Progenitor cell of endocrine pancreas (in vitro differentiated cells): ENCODE measurements around the gene EDIL3. TPM values are rescaled to one million over a fixed set of nuclear protein-coding genes. Genes with fewer than 3 reads are reported as not detected.

Experiments
- DNase-seq: peaks from one replicate; pipeline ENCODE4 v3.0.0; 2021; ENCODE audit warnings: low spot score; ENCODE audit not compliant: unreplicated experiment
- H3K27ac Mint-ChIP-seq: 2 replicates; pipeline ENCODE4 v1.8.0; 2021; ENCODE audit warnings: mild to moderate bottlenecking, moderate library complexity, mixed read lengths
- H3K27me3 Mint-ChIP-seq: 2 replicates; pipeline ENCODE4 v1.8.0; 2021; ENCODE audit warnings: mixed read lengths
- H3K36me3 Mint-ChIP-seq: 2 replicates; pipeline ENCODE4 v1.8.0; 2022; ENCODE audit warnings: mixed read lengths; ENCODE audit not compliant: insufficient read depth
- H3K4me1 Mint-ChIP-seq: 2 replicates; pipeline ENCODE4 v1.8.0; 2021; ENCODE audit warnings: low read depth, mixed read lengths
- H3K4me3 Mint-ChIP-seq: 2 replicates; pipeline ENCODE4 v1.8.0; 2021; ENCODE audit warnings: low read depth, mild to moderate bottlenecking, moderate library complexity, mixed read lengths
- H3K9me3 Mint-ChIP-seq: 2 replicates; pipeline ENCODE4 v1.8.0; 2021; ENCODE audit warnings: low read depth, mixed read lengths
- total RNA-seq: library from RNA; stranded (reverse); gene quantifications from 2 replicates; pipeline ENCODE4 v1.2.1, GENCODE V29; 2021
- TF ChIP-seq, protein P1 (sequence below): fragments of 200-600 bp; sonication (generic); IDR thresholded peaks from one replicate; pipeline ENCODE4 v1.5.0; 2021; ENCODE audit warnings: antibody characterized with exemption, mild to moderate bottlenecking; ENCODE audit not compliant: unreplicated experiment

Gene EDIL3
- total RNA-seq, 1 donor from 2014 or later = 4.8 TPM

DNA sequence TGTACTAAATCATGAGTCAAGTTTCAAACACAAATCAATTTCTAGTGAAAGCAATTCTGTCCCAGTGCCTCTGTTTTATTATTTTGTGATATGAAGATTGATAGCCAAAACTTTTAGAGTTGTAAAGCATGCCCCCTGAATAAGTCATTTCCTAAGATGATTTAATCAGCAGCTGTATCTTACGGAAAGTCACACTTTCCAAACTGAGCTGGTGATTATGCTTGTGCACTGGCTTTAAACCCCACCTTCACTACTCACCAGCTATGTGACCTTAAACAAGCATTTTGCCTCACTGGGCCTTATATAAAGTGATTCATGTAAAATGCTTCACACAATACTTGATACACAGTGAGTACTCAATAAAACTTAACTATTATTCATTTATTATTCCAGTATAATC is 78.1 kb downstream of the EDIL3 start:
- no peaks in the 10 kb centered on the region for H3K36me3 Mint-ChIP-seq
- TF ChIP-seq, protein P1, sequence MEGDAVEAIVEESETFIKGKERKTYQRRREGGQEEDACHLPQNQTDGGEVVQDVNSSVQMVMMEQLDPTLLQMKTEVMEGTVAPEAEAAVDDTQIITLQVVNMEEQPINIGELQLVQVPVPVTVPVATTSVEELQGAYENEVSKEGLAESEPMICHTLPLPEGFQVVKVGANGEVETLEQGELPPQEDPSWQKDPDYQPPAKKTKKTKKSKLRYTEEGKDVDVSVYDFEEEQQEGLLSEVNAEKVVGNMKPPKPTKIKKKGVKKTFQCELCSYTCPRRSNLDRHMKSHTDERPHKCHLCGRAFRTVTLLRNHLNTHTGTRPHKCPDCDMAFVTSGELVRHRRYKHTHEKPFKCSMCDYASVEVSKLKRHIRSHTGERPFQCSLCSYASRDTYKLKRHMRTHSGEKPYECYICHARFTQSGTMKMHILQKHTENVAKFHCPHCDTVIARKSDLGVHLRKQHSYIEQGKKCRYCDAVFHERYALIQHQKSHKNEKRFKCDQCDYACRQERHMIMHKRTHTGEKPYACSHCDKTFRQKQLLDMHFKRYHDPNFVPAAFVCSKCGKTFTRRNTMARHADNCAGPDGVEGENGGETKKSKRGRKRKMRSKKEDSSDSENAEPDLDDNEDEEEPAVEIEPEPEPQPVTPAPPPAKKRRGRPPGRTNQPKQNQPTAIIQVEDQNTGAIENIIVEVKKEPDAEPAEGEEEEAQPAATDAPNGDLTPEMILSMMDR = no peak
- H3K4me1 Mint-ChIP-seq = peaks cover 5% of the 10 kb centered on the region
- peaks cover 3% of the 10 kb centered on the region for H3K9me3 Mint-ChIP-seq
- H3K27ac Mint-ChIP-seq = no peak overlapping the region
- DNase-seq = no peak
- H3K27me3 Mint-ChIP-seq = no peaks in the 10 kb centered on the region
- H3K4me3 Mint-ChIP-seq = no peak overlapping the region

DNA sequence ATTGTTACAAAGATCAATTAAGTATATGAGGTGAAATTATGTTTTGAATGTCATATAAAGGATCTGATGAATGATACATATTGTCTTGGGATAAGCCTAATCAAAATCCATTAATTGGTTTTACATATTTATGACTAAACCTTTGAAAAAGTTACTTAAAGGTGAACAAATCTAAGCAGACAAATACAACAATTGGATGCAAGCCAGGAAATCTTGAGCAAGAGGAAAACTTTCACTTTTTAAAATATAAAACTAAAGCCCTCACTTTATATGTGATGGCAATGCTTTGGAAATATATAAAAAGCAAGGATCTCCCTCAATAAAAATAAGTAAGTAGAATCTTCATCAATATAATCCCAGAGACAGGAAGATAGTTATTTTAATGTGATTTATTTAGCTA is 80.1 kb downstream of the EDIL3 start:
- no peaks in the 10 kb centered on the region for H3K27me3 Mint-ChIP-seq
- H3K4me3 Mint-ChIP-seq = no peak overlapping the region
- DNase-seq = no peak
- peaks cover 5% of the 10 kb centered on the region for H3K4me1 Mint-ChIP-seq
- H3K27ac Mint-ChIP-seq = no peak overlapping the region
- H3K36me3 Mint-ChIP-seq = no peaks in the 10 kb centered on the region
- TF ChIP-seq, protein P1 = no peak
- no peaks in the 10 kb centered on the region for H3K9me3 Mint-ChIP-seq

DNA sequence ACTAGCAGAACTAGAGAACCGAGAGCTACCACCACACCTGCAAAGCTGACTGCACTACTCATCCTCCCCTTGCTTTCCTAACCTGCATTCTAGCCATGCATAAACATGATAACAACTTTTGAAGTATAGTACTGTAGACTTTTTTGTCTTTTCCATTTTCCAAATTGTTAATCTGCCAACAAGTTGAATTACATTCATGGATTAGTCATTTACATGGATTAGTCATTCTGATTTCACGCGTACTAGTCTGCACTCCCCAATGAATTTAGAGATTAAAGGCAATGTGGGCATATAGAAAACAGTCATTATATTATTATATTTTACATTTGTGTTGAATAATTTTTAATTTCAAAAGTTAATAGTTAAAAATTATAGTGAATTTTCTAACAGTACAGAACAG is 81.4 kb downstream of the EDIL3 start:
- H3K27me3 Mint-ChIP-seq = no peaks in the 10 kb centered on the region
- TF ChIP-seq, protein P1 = no peak
- no peaks in the 10 kb centered on the region for H3K36me3 Mint-ChIP-seq
- no peak for DNase-seq
- peaks cover 5% of the 10 kb centered on the region for H3K4me1 Mint-ChIP-seq
- no peak overlapping the region for H3K4me3 Mint-ChIP-seq
- H3K27ac Mint-ChIP-seq = no peak overlapping the region
- H3K9me3 Mint-ChIP-seq = no peaks in the 10 kb centered on the region

DNA sequence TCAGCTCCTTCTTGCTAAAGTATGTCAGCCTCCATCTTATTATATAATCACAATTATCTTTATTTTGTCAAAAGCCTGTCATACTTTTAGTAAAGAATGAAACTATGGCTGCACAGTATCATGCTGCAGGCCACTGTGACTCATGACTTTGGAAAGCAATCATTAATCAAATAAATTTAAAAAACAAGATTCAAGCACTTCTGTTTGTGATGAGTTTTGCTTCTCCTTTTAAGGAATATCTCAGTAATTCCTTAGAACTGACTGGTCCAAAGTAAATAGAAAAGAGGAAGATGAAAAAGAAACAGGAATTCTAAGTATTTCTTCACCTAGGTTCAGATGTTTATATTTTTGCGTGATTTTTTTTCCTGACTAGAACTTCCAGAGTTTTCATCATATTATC is 83.1 kb downstream of the EDIL3 start:
- H3K27me3 Mint-ChIP-seq = no peaks in the 10 kb centered on the region
- no peak overlapping the region for H3K27ac Mint-ChIP-seq
- no peaks in the 10 kb centered on the region for H3K36me3 Mint-ChIP-seq
- H3K4me3 Mint-ChIP-seq = no peak overlapping the region
- DNase-seq = no peak
- TF ChIP-seq, protein P1 = no peak
- H3K4me1 Mint-ChIP-seq = peaks cover 5% of the 10 kb centered on the region
- H3K9me3 Mint-ChIP-seq = peaks cover 5% of the 10 kb centered on the region

DNA sequence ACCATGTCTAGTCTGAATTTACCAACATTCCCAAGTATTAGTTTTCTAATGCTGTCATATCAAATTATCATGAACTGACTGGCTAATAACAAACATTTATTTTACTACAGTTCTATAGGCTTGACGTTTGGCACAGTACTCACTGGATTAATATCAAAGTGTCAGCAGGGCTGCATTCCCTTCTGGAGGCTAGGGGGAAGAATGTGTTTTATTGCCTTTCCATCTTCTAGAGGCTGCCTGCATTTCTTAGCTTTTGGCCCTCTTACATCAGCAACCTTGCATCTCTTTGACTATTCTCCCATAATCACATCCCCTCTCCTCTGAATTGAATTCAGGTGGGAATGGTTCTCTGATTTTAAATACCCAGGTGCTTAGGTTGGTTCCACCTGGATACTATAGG is 84.7 kb downstream of the EDIL3 start:
- TF ChIP-seq, protein P1 = no peak
- H3K27ac Mint-ChIP-seq = no peak overlapping the region

More for the DNA sequence above, 84.7 kb downstream of the EDIL3 start:
- Mint-ChIP-seq H3K27me3 (no peaks in the 10 kb centered on the region), H3K9me3 (peaks cover 5% of the 10 kb centered on the region), H3K36me3 (no peaks in the 10 kb centered on the region), H3K4me1 (peaks cover 4% of the 10 kb centered on the region), H3K4me3 (no peak overlapping the region)
- DNase-seq = no peak
